Stimulated activated CD4-positive, alpha-beta T cell treated with anti-CD3 and anti-CD28 coated beads, Interleukin-4, amount 100 ng/mL, for 4 hours (primary cell): Measurements from ENCODE around the gene SLC25A26.
"Not testable (repeated sequence)": the region's sequence is repeated elsewhere in the genome, so short reads cannot be mapped to it uniquely, and the experiment has no call there.

Experiments
- DNase-seq, 2 experiments: peaks; one replicate each; pipeline ENCODE4 v3.0.0-alpha.2; 2020

Gene SLC25A26

DNA sequence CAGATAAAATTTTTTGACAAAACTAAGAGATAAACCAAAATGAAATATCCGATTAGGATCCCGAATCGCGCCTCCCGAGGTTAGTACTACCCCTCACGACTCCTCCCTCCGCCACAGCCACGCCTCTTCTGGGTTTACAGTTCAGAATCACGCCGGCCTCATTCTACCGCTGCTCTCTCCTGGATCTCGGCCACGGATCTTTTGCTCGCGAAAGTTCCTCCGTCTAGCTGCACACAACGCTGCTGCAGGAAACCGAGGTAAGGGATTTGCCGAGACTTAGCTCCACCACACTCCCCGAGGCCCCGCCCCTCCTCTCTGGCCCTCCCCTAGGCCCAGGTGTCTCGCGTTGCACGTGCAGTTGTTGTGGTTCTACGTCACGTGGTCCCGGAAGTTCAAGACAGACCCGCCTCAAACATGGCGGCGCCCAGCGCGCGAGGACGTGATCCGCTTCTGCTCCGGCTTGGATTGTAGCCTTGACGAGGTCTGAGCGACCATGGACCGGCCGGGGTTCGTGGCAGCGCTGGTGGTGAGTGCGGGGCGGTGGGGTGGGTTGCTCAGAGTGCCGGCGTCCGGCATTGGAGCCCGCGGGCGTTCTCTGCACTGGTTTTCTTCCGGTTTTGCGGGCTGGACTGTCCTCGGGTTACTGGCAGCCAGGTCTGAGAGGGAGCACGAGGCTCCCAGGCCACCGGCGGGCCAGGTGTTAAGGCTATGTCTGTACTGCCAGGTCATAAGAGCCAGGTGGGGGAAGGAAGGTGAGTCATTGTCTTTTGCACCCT is at the start of gene SLC25A26:
Gene SLC25A26, plus strand, starts transcription at position 400 of the 776 bp plus-strand sequence. Its CDS starts 94 bp downstream, at position 494.
- DNase-seq: peak; percentile 92 to 96

- no peak for DNase-seq
Measured at GRCh38 chr3:66172394-66172793, 48.4 kb upstream of the SLC25A26 start.

GRCh38 chr3:66177026-66177425 is 43.8 kb upstream of the SLC25A26 start:
- no peak for DNase-seq

DNA sequence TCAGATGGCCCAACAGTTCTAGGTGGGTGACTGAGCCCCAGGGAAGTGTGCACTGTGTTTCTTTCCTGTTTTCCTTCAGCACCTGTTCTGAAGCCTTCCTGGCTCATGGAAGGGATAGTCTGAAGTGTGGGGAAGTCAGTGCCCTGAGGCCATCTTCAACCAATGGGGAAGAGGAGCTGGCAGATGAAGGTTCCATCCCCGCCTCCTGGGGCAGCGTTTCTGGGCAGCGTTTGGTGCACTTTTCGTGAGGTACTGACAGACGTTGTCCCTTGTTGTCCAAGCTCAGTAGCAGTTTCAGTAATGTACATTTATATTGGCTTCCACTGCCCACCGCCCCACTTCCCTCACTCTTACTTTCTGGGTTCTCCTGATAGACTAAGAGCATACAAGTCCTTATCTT is 42.6 kb upstream of the SLC25A26 start:
- no peak for DNase-seq

DNA sequence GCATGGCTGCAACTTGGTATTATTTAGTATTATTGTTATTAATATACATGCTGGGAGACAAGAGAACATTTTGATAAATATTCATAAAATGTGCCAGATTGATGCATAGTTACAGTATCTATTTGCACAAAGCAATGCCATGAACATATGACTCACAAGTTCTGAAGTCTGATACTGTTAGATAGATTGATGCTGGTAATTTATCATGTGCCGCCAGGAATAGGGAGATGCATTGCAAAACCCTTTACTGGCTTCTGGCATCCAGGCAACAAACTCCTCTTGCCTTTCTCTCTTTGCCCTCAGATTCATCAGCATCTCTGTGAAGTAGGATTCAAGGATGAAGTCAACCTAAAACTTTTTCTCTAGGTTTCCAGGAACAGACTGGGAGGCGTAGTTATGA is 41.0 kb upstream of the SLC25A26 start:
- no peak for DNase-seq

DNA sequence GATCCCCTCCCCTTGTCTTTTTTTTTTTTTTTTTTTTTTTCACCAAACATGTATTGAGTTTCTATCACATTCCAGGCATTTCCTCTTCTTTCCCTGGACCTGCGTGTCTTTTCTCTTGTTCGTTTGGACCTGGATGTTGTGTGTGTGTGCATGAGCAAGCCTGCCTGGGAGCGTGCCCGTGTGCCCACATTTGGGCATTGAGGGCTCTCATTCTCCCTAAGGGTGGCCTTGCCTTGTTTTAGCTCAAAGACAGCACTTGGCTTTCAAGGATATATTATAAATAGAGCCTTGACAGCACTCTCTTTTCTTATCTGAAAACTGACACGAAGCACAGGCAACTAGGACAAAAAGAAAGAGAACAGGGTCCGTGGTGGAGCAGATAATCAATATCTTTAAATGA is 39.0 kb upstream of the SLC25A26 start:
- no peak for DNase-seq

DNA sequence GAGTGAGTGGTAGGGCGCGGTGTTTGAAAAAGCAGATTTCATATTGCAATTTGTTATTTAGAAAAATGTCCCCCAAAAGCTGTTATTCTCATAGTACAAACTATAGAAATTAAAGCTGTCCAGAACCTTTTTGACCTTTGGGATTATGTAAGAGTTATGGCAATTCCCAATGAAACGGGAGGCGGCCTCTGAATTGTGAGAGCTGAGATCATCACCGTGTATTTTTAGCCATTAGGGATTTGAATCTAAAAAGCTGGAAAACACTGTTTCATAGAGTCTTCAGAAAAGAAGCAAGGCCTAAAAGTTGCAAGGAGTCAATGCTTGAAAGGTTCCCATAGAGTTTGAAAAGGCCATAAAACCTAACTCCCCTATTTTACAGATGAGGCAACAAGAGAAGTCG is 38.6 kb upstream of the SLC25A26 start:
- DNase-seq: no peak

GRCh38 chr3:66186545-66186944 is 34.3 kb upstream of the SLC25A26 start:
- no peak for DNase-seq

GRCh38 chr3:66195347-66195783 is 25.4 kb upstream of the SLC25A26 start:
- peak in 1 of 2 experiments; percentile 12 for DNase-seq

DNA sequence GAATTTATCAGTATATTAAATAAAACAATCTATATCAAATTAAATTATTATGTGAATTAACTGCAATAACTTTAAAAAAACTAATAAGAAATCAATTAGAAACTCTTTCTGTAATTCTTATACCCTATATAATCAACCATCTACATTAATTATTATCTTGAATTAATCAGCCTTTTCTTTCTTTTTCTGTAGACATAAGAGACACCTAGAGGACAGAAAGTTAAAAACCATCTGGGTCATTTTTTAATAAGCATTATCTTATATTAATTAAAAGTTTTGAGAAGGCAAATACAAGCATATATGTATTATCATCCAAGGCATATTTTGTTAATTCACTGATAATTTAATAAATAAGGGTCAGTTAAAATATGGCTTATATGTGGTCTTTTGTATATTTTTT is 24.2 kb upstream of the SLC25A26 start:
- no peak for DNase-seq

GRCh38 chr3:66198437-66199088 is 22.2 kb upstream of the SLC25A26 start:
- DNase-seq: no peak

DNA sequence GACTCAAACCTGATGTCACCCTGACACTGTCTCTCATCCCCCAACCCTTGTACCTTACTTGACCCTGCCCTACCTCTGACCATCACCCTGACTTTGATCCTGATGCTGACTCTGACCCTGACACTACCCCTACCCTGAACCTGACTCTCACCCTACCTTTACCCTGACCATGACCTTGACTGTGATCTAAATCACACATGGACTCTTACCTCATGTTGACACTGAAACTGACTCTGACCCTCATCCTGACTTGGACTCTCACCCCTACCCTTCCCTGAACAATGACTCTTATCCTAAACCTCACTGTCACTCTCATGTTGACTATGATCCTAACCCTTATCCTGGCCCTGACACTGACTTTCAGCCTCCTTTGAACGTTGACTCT is 21.7 kb upstream of the SLC25A26 start:
- DNase-seq: no peak

GRCh38 chr3:66200147-66200546 is 20.7 kb upstream of the SLC25A26 start:
- no peak for DNase-seq

DNA sequence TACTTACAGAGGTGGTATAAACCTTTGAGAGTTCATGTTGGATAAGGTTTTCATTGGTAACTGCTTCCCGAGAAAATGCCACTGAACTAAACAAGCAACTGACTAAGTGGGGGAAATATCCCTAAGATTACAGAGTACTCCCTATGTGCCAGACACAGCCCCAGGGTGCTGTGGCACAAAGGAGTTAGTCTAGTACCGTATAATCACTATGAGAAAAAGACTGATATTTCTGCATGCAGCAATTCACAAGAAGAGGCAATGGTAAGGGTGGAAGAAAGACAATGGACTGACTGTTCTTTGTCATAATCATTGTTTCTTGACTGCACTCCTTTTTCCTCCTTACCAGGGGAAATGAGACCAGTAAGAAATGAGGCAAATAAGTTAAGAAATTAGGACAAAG is 20.0 kb upstream of the SLC25A26 start:
- DNase-seq: no peak

GRCh38 chr3:66203275-66203674 is 17.5 kb upstream of the SLC25A26 start:
- DNase-seq: no peak

- no peak for DNase-seq
Measured at GRCh38 chr3:66206806-66207205, 14.0 kb upstream of the SLC25A26 start.

GRCh38 chr3:66208189-66208588 is 12.6 kb upstream of the SLC25A26 start:
- DNase-seq: no peak

GRCh38 chr3:66210687-66211295 is 10.0 kb upstream of the SLC25A26 start:
- DNase-seq: no peak

GRCh38 chr3:66211779-66212178 is 9.0 kb upstream of the SLC25A26 start:
- DNase-seq: no peak

DNA sequence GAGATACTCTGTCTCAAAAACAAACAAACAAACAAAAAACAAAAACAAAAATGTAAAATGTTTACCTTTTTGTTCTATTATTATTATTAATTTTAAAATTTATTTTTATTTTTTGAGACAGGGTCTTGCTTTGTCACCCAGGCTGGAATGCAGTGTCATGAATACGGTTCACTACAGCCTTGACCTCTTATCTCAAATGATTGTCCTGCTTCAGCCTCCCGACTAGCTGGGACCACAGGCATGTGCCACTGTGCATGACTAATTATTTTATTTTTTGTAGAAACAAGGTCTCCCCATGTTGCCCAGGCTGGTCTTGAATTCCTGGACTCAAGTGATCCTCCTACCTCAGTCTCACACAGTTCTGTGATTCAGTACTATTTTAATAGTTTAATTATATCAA is 5.7 kb upstream of the SLC25A26 start:
- DNase-seq: no peak

- no peak for DNase-seq
Measured at GRCh38 chr3:66220066-66220465, 735 bp upstream of the SLC25A26 start.

DNA sequence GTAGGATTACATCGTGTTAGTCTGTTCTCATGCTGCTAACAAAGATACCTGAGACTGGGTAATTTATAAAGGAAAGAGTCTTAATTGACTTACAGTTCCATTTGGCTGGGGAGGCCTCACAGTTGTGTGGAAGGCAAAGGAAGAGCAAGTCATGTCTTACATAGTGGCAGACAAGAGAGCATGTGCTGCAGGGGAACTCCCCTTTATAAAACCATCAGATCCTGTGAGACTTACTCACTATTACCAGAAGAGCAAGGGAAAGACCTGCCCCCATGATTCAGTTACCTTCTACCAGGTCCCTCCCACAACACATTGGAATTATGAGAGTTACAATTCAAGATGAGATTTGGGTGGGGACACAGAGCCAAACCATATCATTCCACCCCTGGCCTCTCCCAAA is 3.4 kb downstream of the SLC25A26 start:
- DNase-seq: peak in 1 of 2 experiments; percentile 14

DNA sequence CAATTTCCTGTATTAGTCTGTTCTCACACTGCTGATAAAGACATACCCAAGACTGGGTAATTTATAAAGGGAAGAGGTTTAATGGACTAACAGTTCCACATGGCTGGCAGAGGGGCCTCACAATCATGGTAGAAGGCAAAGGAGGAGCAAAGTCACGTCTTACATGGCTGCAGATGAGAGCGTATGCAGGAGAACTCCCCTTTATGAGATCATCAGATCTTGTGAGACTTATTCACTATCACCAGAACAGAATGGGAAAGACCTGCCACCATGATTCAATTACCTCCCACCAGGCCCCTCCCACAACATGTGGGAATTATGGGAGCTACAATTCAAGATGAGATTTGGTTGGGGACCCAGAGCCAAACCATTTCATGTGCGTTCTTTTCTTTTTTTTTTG is 5.3 kb downstream of the SLC25A26 start:
- DNase-seq: not testable (repeated sequence)

DNA sequence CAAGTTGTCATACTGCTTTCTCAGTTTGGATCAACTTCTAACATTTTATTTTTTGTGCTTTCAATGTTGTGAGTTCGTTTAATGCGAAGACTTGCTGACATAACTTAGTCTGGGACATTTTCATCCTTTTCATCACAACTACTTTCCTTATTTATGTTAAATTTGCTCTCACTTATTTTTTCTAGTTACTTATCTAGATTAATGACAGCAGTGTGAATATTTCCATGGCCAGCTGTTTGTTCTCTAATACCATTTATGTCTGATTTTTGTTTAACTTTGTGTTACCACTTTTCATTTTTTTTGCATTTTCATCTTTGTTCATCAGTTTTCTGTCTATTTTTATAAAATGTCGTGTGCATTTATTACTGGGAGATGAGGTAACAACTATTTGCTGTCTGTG is 6.2 kb downstream of the SLC25A26 start:
- DNase-seq: no peak
